Measurements from ENCODE around the gene SEC24C. TPM values are rescaled to one million over a fixed set of nuclear protein-coding genes. Genes with fewer than 3 reads are reported as not detected.
A peak's percentile ranks its signal among the peaks of the same experiment; 100 is the strongest.

The SEC24C gene
- polyA plus RNA-seq, 1 of the 3 experiments (the other 2 are of a cell fraction), result 73.6 TPM

DNA sequence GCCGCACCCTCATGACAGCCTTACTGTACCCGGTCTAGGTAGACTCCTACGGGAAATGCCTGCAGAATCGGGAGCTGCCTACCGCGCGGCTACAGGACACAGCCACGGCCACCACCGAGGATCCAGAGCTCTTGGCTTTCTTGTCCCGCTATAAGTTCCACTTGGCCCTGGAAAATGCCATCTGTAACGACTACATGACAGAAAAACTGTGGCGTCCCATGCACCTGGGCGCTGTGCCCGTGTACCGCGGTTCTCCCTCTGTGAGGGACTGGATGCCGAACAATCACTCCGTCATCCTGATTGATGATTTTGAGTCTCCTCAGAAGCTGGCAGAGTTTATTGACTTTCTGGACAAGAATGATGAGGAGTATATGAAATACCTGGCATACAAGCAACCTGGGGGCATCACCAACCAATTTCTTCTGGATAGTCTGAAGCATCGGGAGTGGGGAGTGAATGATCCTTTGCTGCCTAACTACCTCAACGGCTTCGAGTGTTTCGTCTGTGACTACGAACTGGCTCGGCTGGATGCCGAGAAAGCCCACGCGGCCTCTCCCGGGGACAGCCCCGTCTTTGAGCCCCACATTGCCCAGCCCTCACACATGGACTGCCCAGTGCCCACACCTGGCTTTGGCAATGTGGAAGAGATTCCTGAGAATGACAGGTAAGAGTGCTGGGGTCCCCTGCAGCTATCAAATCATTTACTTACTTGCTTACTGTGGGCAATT lies 29.1 kb downstream of the SEC24C start:
- Histone ChIP-seq H3K79me2 (ENCODE audit: insufficient read depth) (peaks cover 51% of the 10 kb centered on the region), H3K27me3 (ENCODE audit: insufficient read depth) (no peaks in the 10 kb centered on the region)
- CTCF ChIA-PET, result interaction anchor here (2.0 to 5.3 kb wide), 2 partner anchors 13 to 107 kb away, joined by 7 to 25 read pairs; partner anchors contain the start of gene ZSWIM8

DNA sequence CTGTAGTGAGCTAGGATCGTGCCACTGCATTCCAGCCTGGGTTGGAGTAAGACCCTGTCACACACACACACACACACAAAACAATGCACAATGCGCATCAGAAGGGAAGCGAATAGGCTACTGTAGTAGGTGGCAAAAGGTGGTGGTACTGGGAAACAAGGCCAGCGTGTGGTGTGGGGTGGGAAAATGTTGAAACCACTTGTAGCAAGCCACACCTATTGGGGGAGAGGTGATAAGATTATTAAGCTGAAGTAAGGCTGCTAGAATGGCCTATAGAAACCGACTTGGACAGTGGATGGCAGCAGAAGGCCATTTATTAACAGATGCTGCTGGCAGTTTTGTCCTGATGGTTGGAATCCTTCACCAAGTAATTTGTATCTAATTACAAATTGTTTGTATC lies 30.5 kb downstream of the SEC24C start:
- DNase-seq, result no peak
- no peak overlapping the region for H3K27ac ChIP-seq (ENCODE audit: low read depth in 2 of 2, low read length in 1 of 2)
- TF ChIP-seq EP300 (IDR thresholded peaks at IDR 0.05; ENCODE audit: borderline replicate concordance in 1 of 2, low read depth in 1 of 2, low read length in 1 of 2) (no peak), RAD21 (IDR thresholded peaks at IDR 0.05; ENCODE audit: low read length) (peak; percentile 57)
- TF ChIP-seq, protein P1, sequence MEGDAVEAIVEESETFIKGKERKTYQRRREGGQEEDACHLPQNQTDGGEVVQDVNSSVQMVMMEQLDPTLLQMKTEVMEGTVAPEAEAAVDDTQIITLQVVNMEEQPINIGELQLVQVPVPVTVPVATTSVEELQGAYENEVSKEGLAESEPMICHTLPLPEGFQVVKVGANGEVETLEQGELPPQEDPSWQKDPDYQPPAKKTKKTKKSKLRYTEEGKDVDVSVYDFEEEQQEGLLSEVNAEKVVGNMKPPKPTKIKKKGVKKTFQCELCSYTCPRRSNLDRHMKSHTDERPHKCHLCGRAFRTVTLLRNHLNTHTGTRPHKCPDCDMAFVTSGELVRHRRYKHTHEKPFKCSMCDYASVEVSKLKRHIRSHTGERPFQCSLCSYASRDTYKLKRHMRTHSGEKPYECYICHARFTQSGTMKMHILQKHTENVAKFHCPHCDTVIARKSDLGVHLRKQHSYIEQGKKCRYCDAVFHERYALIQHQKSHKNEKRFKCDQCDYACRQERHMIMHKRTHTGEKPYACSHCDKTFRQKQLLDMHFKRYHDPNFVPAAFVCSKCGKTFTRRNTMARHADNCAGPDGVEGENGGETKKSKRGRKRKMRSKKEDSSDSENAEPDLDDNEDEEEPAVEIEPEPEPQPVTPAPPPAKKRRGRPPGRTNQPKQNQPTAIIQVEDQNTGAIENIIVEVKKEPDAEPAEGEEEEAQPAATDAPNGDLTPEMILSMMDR (IDR thresholded peaks at IDR 0.05), result peak; percentile 19; the same call in 1 of the 2 replicates
- H3K4me1 ChIP-seq (ENCODE audit: control insufficient read depth in 1 of 2, insufficient read depth in 2 of 2, low read depth in 1 of 2, low read length in 1 of 2), result peaks cover 16 to 30% of the 10 kb centered on the region in 2 experiments
- peak overlapping the region; percentile 90 for H3K4me2 ChIP-seq
- H3K36me3 ChIP-seq (replicated peaks in 1 of 2; ENCODE audit: control insufficient read depth in 1 of 2, insufficient read depth in 2 of 2, low read length in 1 of 2), result peaks cover 30 to 41% of the 10 kb centered on the region in 2 experiments
- H4K20me1 ChIP-seq (ENCODE audit: insufficient read depth), result peaks cover 9% of the 10 kb centered on the region; the same call in 1 of the 2 replicates
- no peaks in the 10 kb centered on the region for H3K9me2 ChIP-seq
- H3K27me3 ChIP-seq (ENCODE audit: insufficient read depth), result no peaks in the 10 kb centered on the region
- WGBS (ENCODE audit: low lambda C conversion rate), result 54% methylated on average over 5 of the region's 5 CpGs
- 0 out of 2 replicates have a peak overlapping the region, but pooled peaks have one; percentile 8 for H3K9ac ChIP-seq
- H3K4me3 ChIP-seq (ENCODE audit: low read depth in 2 of 2, low read length in 1 of 2), result peak overlapping the region; percentile 0 to 60; a peak in 2 of 4 replicates
- POLR2A ChIA-PET, result interaction anchor here (1.0 kb wide), 1 partner anchor 11 kb away, joined by 3 read pairs; no protein-coding TSS in a partner anchor
- no peak overlapping the region for H2AFZ ChIP-seq (ENCODE audit: low read depth)
- CTCF ChIA-PET, result interaction anchor here (0.5 to 5.3 kb wide), 3 partner anchors 40 to 106 kb away, joined by 3 to 25 read pairs (median 4); no protein-coding TSS in a partner anchor
- peaks cover 31% of the 10 kb centered on the region for H3F3A ChIP-seq (replicated peaks; ENCODE audit: insufficient read depth)
- H3K79me2 ChIP-seq (ENCODE audit: insufficient read depth), result peaks cover 62% of the 10 kb centered on the region
- H3K9me3 ChIP-seq, result no peaks in the 10 kb centered on the region

More for the DNA sequence above, 29.1 kb downstream of the SEC24C start:
- WGBS (ENCODE audit: low lambda C conversion rate), result 19% methylated on average over 12 of the region's 29 CpGs
- POLR2A ChIA-PET, result interaction anchor here (1.0 to 3.0 kb wide), 7 partner anchors 8 to 277 kb away, joined by 3 to 29 read pairs (median 4); partner anchors contain the start of genes CHCHD1, PPP3CB, SEC24C and ZSWIM8
- H3K4me1 ChIP-seq (ENCODE audit: control insufficient read depth in 1 of 2, insufficient read depth in 2 of 2, low read depth in 1 of 2, low read length in 1 of 2), result peaks cover 16 to 30% of the 10 kb centered on the region in 2 experiments
- no peaks in the 10 kb centered on the region for H3K9me3 ChIP-seq
- H3K4me3 ChIP-seq (ENCODE audit: low read depth in 2 of 2, low read length in 1 of 2), result peak overlapping the region; percentile 79 to 88
- peaks cover 33% of the 10 kb centered on the region for H3F3A ChIP-seq (replicated peaks; ENCODE audit: insufficient read depth)
- TF ChIP-seq EZH2phosphoT487 (IDR thresholded peaks at IDR 0.05; ENCODE audit: borderline replicate concordance, low read depth) (no peak), MXI1 (IDR thresholded peaks at IDR 0.05; ENCODE audit: low read depth, low read length) (0 out of 2 replicates have a peak, but pooled peaks have one; percentile 7)
- no peaks in the 10 kb centered on the region for H3K9me2 ChIP-seq
- peaks cover 39 to 41% of the 10 kb centered on the region in 2 experiments for H3K36me3 ChIP-seq (replicated peaks in 1 of 2; ENCODE audit: control insufficient read depth in 1 of 2, insufficient read depth in 2 of 2, low read length in 1 of 2)
- peak overlapping the region; percentile 88 to 98 for H3K27ac ChIP-seq (ENCODE audit: low read depth in 2 of 2, low read length in 1 of 2)
- no peak overlapping the region for H2AFZ ChIP-seq (ENCODE audit: low read depth)
- H3K9ac ChIP-seq, result peak overlapping the region; percentile 79
- DNase-seq, result no peak
- H3K4me2 ChIP-seq, result peak overlapping the region; percentile 90
- H4K20me1 ChIP-seq (ENCODE audit: insufficient read depth), result peaks cover 9% of the 10 kb centered on the region; the same call in 1 of the 2 replicates

DNA sequence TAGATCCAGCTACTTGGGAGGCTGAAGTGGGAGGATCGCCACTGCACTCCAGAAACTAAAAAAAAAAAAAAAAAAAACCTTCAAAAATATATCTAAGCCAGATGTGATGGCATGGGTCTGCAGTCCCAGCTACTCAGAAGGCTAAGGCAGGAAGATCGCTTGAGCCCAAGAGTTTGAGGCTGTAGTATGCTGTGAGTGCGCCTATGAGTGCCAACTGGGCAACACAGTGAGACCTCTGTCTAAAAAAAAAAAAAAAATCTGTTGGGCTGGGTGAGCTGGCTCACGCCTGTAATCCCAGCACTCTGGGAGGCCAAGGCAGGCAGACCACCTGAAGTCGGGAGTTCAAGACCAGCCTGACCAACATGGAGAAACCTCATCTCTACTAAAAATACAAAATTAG lies 34.8 kb downstream of the SEC24C start:
- Histone ChIP-seq H3K79me2 (ENCODE audit: insufficient read depth) (peaks cover 95% of the 10 kb centered on the region), H3K4me3 (ENCODE audit: low read depth in 2 of 2, low read length in 1 of 2) (no peak overlapping the region), H3K4me2 (no peak overlapping the region), H3K27me3 (ENCODE audit: insufficient read depth) (no peaks in the 10 kb centered on the region), H3K9ac (no peak overlapping the region), H2AFZ (ENCODE audit: low read depth) (no peak overlapping the region), H4K20me1 (ENCODE audit: insufficient read depth) (peaks cover 8% of the 10 kb centered on the region; the same call in 1 of the 2 replicates), H3F3A (replicated peaks; ENCODE audit: insufficient read depth) (peaks cover 13% of the 10 kb centered on the region), H3K4me1 (ENCODE audit: control insufficient read depth in 1 of 2, insufficient read depth in 2 of 2, low read depth in 1 of 2, low read length in 1 of 2) (peaks cover 12 to 21% of the 10 kb centered on the region in 2 experiments; a peak in 3 of 4 replicates), H3K9me3 (no peaks in the 10 kb centered on the region), H3K9me2 (no peaks in the 10 kb centered on the region), H3K36me3 (replicated peaks in 1 of 2; ENCODE audit: control insufficient read depth in 1 of 2, insufficient read depth in 2 of 2, low read length in 1 of 2) (peaks cover 18 to 32% of the 10 kb centered on the region in 2 experiments), H3K27ac (ENCODE audit: low read depth in 2 of 2, low read length in 1 of 2) (no peak overlapping the region)
- CTCF ChIA-PET, result interaction anchor here (0.6 to 1.3 kb wide), 2 partner anchors 9 to 416 kb away, joined by 3 read pairs; no protein-coding TSS in a partner anchor
- DNase-seq, result no peak
- WGBS (ENCODE audit: low lambda C conversion rate), result 97% methylated on average over 5 of the region's 5 CpGs
- POLR2A ChIA-PET, result no interaction called here
- TF ChIP-seq TCF12 (IDR thresholded peaks at IDR 0.05), result no peak
- no peak for TF ChIP-seq SIN3A (IDR thresholded peaks at IDR 0.05; ENCODE audit: borderline replicate concordance, low read depth, low read length)
- TF ChIP-seq USF1 (IDR thresholded peaks at IDR 0.05; ENCODE audit: borderline replicate concordance, low read depth), result no peak
- TF ChIP-seq MEF2A (IDR thresholded peaks at IDR 0.05; ENCODE audit: borderline replicate concordance, low read depth), result no peak
- no peak for TF ChIP-seq NFIC (IDR thresholded peaks at IDR 0.05; ENCODE audit: borderline replicate concordance)
- no peak for TF ChIP-seq FOXM1 (IDR thresholded peaks at IDR 0.05; ENCODE audit: low read depth)
- TF ChIP-seq, protein P2, sequence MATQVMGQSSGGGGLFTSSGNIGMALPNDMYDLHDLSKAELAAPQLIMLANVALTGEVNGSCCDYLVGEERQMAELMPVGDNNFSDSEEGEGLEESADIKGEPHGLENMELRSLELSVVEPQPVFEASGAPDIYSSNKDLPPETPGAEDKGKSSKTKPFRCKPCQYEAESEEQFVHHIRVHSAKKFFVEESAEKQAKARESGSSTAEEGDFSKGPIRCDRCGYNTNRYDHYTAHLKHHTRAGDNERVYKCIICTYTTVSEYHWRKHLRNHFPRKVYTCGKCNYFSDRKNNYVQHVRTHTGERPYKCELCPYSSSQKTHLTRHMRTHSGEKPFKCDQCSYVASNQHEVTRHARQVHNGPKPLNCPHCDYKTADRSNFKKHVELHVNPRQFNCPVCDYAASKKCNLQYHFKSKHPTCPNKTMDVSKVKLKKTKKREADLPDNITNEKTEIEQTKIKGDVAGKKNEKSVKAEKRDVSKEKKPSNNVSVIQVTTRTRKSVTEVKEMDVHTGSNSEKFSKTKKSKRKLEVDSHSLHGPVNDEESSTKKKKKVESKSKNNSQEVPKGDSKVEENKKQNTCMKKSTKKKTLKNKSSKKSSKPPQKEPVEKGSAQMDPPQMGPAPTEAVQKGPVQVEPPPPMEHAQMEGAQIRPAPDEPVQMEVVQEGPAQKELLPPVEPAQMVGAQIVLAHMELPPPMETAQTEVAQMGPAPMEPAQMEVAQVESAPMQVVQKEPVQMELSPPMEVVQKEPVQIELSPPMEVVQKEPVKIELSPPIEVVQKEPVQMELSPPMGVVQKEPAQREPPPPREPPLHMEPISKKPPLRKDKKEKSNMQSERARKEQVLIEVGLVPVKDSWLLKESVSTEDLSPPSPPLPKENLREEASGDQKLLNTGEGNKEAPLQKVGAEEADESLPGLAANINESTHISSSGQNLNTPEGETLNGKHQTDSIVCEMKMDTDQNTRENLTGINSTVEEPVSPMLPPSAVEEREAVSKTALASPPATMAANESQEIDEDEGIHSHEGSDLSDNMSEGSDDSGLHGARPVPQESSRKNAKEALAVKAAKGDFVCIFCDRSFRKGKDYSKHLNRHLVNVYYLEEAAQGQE (IDR thresholded peaks at IDR 0.05; ENCODE audit: low read depth, low read length), result no peak
- TF ChIP-seq JUND (IDR thresholded peaks at IDR 0.05), result no peak
